SK-N-MC (cell line): ENCODE measurements around the gene ZDHHC3.

Experiments used
- DNase-seq: peaks from one replicate; pipeline ENCODE4 v3.0.0-alpha.2; 2011; ENCODE audit warnings: low read depth, low spot score
- H3K27ac ChIP-seq: fragments of 200-600 bp; sonication (generic); 2 replicates; pipeline ENCODE4 v1.5.1; 2016; ENCODE audit warnings: mixed run types
- H3K36me3 ChIP-seq: fragments of 200-600 bp; sonication (generic); 2 replicates; pipeline ENCODE4 v1.6.1; 2017; ENCODE audit warnings: antibody characterized with exemption, low read length, mixed read lengths; ENCODE audit not compliant: insufficient read depth
- H3K4me3 ChIP-seq: fragments of 200-600 bp; sonication (generic); 2 replicates; pipeline ENCODE4 v1.5.1; 2016
- H3K9ac ChIP-seq: fragments of 200-600 bp; sonication (generic); 2 replicates; pipeline ENCODE4 v1.8.0; 2017; ENCODE audit warnings: mixed run types, mixed read lengths; ENCODE audit not compliant: insufficient read length
- H3K9me3 ChIP-seq: fragments of 200-600 bp; sonication (generic); 2 replicates; pipeline ENCODE4 v1.6.1; 2017; ENCODE audit warnings: low read depth, mild to moderate bottlenecking, antibody characterized with exemption, low read length, moderate library complexity, mixed read lengths
- EZH2 ChIP-seq: fragments of 200-600 bp; sonication (generic); IDR thresholded peaks from one replicate; pipeline ENCODE4 v1.6.1; 2017; ENCODE audit warnings: antibody characterized with exemption
- FOXP2 ChIP-seq: optimal IDR thresholded peaks from 2 replicates; pipeline ENCODE3; 2011; ENCODE audit warnings: mild to moderate bottlenecking, moderate library complexity; ENCODE audit not compliant: insufficient read depth; ENCODE audit errors: extremely low read length, control extremely low read depth
- POLR2AphosphoS5 ChIP-seq: IDR thresholded peaks from 2 replicates; pipeline ENCODE4 v1.6.1; 2012; ENCODE audit warnings: mild to moderate bottlenecking, low read depth, low read length, borderline replicate concordance

Gene ZDHHC3

GRCh38 chr3:44918581-44918980 is 57.4 kb downstream of the ZDHHC3 start:
- no peaks in the 10 kb centered on the region for H3K9me3 ChIP-seq
- no peak overlapping the region for H3K27ac ChIP-seq
- TF ChIP-seq EZH2 (no peak), FOXP2 (no peak), POLR2AphosphoS5 (no peak)
- no peak overlapping the region for H3K4me3 ChIP-seq
- no peaks in the 10 kb centered on the region for H3K36me3 ChIP-seq
- no peak overlapping the region for H3K9ac ChIP-seq
- DNase-seq = no peak

DNA sequence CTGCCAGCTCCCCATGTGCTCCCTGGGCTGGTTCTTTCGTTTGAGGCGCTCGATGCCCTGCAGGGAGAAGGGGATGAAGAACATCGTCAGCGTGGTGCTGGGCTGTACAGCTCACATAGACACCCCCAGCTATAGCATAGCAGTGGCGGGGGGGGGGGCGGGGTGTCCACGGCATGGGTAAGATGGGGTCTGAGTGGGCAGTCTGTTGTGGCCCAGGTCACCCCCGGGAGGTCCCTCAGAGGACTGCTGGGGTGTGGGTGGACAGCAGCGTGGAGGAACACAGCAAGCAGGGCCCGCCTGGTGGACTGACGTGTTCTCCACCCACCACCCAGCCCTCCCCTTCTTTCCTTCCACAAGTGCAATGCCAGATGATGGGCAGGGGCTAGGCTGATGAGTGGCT is 57.9 kb downstream of the ZDHHC3 start:
- no peak overlapping the region for H3K9ac ChIP-seq
- no peaks in the 10 kb centered on the region for H3K9me3 ChIP-seq
- DNase-seq = no peak
- H3K4me3 ChIP-seq = no peak overlapping the region
- TF ChIP-seq POLR2AphosphoS5 = no peak
- TF ChIP-seq FOXP2 = no peak
- no peak for TF ChIP-seq EZH2
- H3K27ac ChIP-seq = no peak overlapping the region
- H3K36me3 ChIP-seq = no peaks in the 10 kb centered on the region

- H3K9me3 ChIP-seq = no peaks in the 10 kb centered on the region
- TF ChIP-seq EZH2 = no peak
- TF ChIP-seq FOXP2 = no peak
- no peak for TF ChIP-seq POLR2AphosphoS5
- DNase-seq = no peak
- no peak overlapping the region for H3K9ac ChIP-seq
- H3K36me3 ChIP-seq = no peaks in the 10 kb centered on the region
- H3K27ac ChIP-seq = no peak overlapping the region
- no peak overlapping the region for H3K4me3 ChIP-seq
These were observed 60.1 kb downstream of the ZDHHC3 start for GRCh38 chr3:44915702-44916438.

- Histone ChIP-seq H3K36me3 (no peaks in the 10 kb centered on the region), H3K4me3 (no peak overlapping the region), H3K9ac (no peak overlapping the region), H3K27ac (no peak overlapping the region), H3K9me3 (no peaks in the 10 kb centered on the region)
- DNase-seq = no peak
- TF ChIP-seq FOXP2 (no peak), POLR2AphosphoS5 (no peak), EZH2 (no peak)
These were observed 61.0 kb downstream of the ZDHHC3 start for GRCh38 chr3:44914936-44915335.

GRCh38 chr3:44913868-44914468 is 62.0 kb downstream of the ZDHHC3 start:
- Histone ChIP-seq H3K27ac (no peak overlapping the region), H3K4me3 (no peak overlapping the region), H3K9ac (no peak overlapping the region), H3K9me3 (no peaks in the 10 kb centered on the region), H3K36me3 (no peaks in the 10 kb centered on the region)
- TF ChIP-seq POLR2AphosphoS5 = no peak
- TF ChIP-seq FOXP2 = no peak
- no peak for TF ChIP-seq EZH2
- DNase-seq = no peak

DNA sequence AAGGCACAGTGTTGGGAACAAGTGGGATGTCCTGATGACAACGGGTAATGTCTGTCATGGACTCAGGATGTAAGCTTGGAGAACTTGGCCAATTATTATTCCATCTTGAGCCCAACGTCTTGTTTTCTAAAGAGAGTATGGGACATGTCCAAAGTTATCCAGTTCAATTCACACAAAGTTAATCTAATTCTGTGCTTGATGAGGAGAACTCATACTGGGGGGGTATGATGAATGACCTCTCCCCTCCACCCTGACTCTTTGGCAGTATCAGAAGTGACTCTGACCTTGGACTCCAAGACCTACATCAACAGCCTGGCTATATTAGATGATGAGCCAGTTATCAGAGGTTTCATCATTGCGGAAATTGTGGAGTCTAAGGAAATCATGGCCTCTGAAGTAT is 65.3 kb downstream of the ZDHHC3 start:
- Histone ChIP-seq H3K36me3 (no peaks in the 10 kb centered on the region), H3K9ac (no peak overlapping the region), H3K27ac (no peak overlapping the region), H3K9me3 (no peaks in the 10 kb centered on the region), H3K4me3 (no peak overlapping the region)
- DNase-seq = no peak
- no peak for TF ChIP-seq EZH2
- no peak for TF ChIP-seq POLR2AphosphoS5
- TF ChIP-seq FOXP2 = no peak

DNA sequence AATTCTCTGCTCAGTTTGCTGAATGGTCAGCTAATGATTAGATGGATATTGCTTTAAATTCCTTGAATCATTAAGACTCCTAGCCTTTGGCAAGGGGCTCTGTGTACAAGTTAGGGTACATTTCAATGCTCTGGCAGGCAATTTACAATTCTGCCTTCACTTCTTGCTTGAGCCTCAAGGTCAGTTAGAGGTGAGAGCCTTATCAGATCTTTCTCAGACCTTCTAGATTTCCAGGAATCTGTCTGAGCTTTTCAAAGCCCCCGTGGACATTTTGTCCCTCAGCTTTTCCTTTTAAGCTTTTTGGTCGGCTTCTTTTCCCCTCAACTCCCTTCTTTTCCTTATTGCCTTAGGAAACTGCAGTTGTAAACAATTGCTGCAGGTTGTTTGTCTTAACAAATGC is 66.9 kb downstream of the ZDHHC3 start:
- no peak for DNase-seq

DNA sequence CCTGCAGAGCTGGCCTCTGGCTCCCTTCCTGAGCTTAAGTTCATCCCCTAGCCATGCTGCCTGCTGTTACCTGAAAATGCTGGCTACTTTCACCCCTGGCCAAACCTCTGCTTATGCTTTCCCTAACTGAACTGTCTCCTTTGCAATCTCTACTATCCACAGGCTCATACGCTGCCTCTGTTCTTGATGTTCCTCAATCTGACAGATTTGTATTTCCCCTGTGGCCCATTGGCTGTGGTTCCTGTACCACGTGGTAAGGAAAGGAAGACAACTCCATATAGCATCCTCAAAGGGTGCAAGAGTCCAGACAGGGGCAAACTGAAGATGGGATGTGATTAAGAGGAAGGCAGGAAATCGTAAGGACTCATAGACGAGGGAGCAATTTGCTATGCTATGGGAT is 68.4 kb downstream of the ZDHHC3 start:
- no peak overlapping the region for H3K27ac ChIP-seq
- no peak for TF ChIP-seq EZH2
- TF ChIP-seq FOXP2 = no peak
- no peak for TF ChIP-seq POLR2AphosphoS5

More for the DNA sequence above, 66.9 kb downstream of the ZDHHC3 start:
- Histone ChIP-seq H3K9ac (no peak overlapping the region), H3K36me3 (no peaks in the 10 kb centered on the region), H3K27ac (no peak overlapping the region), H3K9me3 (no peaks in the 10 kb centered on the region), H3K4me3 (no peak overlapping the region)
- no peak for TF ChIP-seq POLR2AphosphoS5
- TF ChIP-seq FOXP2 = no peak
- no peak for TF ChIP-seq EZH2

More for the DNA sequence above, 68.4 kb downstream of the ZDHHC3 start:
- no peak for DNase-seq
- no peak overlapping the region for H3K4me3 ChIP-seq
- H3K36me3 ChIP-seq = no peaks in the 10 kb centered on the region
- no peak overlapping the region for H3K9ac ChIP-seq
- H3K9me3 ChIP-seq = no peaks in the 10 kb centered on the region
